ENCODE measurements around the gene BLM.

DNA sequence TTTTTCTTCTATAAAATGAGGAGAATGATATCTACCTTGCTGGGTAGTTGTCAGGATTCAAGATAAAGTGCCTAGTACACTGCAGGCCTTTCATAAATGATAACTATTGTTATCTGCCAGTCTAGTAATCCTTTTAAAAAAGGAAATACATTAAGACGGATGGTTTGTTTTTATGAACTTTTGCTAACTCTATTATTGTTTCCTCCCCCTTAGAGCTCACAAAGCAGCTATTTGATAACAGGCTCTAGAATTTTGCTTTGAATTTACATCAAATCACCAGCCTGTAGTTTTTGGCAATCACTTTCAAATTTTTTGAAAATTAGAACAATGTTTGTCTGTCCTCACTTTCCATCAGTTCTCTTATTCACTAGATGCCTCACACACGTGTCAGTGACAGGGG, 39.8 kb downstream of the BLM start:
- TF ChIP-seq GATA2 (IDR thresholded peaks at IDR 0.05; ENCODE audit: low read depth, low read length) (no peak), GATA3 (IDR thresholded peaks at IDR 0.05; ENCODE audit: low read depth, low read length) (no peak)

Data from SH-SY5Y (cell line).